Left lobe of liver (tissue), 2 donors: ENCODE results near the gene NUPR1. TPM values are rescaled to one million over a fixed set of nuclear protein-coding genes. Genes with fewer than 3 reads are reported as not detected.
"Not testable (repeated sequence)": the region's sequence is repeated elsewhere in the genome, so short reads cannot be mapped to it uniquely, and the experiment has no call there.

Source experiments
- ATAC-seq: fragments of 200-7000 bp; cut with Tn5 transposase; one replicate; pipeline ENCODE4 v1.9.1; 2020; ENCODE audit warnings: mild to moderate bottlenecking, moderate library complexity
- DNase-seq: peaks from one replicate; pipeline ENCODE4 v3.0.0-alpha.2; 2020; ENCODE audit warnings: low spot score
- total RNA-seq: library from RNA; stranded (reverse); gene quantifications from one replicate; pipeline ENCODE4 v1.2.1, GENCODE V29; 2021
- donor health status: DM: no; HTN: no; CAD: no; lungs with moderate emphysema.
- donor health status: DM: no; HTN: yes; CAD: no.

The NUPR1 gene
- total RNA-seq, 1 donor from 2014 or later = 92.6 TPM

DNA sequence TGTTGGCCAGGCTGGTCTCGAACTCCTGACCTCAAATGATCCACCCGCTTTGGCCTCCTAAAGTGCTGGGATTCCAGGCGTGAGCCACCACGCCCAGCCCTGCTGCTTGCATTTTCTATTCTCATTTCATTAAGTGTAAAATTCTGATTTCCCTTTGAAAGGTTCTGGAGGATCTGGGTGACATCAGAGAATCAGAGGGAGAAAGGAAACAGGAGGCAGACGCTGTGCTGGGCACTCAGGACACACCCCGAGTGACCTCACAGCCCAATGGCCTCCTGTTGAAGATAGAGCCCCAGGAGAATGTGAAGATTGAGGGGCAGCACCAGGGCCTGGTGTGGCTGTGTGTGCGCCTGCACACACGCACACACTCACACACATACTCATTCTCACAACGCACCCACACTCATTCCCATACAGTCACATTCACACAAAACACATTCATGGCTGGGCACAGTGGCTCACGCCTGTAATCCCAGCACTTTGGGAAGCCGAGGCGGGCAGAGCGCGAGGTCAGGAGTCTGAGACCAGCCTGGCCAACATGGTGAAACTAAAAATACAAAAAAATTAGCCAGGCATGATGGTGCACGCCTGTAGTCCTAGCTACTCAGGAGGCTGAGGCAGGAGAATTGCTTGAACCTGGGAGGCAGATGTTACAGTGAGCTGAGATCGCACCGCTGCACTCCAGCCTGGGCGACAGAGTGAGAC, 38.1 kb downstream of the NUPR1 start:
- ATAC-seq, DNase-seq: not testable (repeated sequence)

DNA sequence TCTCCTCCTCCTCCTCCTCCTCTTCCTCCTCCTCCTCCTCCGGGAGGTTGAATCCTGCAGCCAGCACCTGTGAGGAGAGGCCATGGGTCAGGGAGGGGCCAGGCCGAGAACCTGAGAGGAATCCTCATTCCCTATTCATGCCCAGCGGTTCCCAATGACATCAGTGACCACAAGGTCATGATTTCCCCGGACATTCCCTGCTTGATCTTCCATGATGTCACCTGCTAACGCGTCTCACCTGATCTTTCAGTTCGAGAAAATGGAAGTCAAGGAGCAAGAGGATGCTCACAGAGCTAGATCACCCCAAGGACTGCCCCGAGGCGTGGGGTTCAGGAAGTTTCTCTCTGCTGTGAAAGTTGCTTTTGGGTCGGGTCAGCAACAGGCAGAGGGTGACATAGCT, 38.9 kb downstream of the NUPR1 start:
- DNase-seq (no peak), ATAC-seq (no peak)

DNA sequence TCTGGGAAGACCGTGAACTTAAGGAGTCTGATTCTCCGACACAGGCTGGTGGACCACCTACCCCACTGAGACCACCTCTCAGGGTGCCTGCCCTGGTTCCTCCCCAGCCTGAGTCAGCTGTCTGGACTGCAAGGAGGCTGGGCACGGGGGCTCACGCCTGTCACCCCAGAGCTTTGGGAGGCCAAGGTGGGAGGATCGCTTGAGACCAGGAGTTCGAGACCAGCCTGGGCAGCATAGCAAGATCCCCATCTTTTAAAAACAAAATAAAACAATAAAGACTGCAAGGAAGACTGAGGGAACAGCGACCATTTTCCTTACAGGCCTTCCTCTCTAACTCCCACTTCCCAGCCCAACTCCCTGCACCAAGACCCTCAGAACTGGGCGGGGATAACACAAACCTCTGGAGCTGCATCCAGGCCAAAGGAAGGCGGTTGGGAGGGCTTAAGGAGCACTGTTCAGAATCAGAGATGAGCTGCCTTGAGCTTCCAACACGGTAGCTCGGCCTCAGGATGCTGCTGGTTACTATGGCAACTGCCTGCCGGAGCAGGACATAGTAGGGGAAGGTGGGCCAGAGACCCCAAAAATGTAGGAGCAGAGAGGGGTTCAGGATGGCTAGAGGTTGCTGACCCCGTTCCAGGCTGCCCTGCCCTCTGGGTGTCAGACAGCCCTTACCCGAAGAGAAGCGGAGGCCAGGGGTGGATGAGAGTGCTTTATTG, 40.0 kb downstream of the NUPR1 start:
- ATAC-seq (no peak), DNase-seq (no peak)

DNA sequence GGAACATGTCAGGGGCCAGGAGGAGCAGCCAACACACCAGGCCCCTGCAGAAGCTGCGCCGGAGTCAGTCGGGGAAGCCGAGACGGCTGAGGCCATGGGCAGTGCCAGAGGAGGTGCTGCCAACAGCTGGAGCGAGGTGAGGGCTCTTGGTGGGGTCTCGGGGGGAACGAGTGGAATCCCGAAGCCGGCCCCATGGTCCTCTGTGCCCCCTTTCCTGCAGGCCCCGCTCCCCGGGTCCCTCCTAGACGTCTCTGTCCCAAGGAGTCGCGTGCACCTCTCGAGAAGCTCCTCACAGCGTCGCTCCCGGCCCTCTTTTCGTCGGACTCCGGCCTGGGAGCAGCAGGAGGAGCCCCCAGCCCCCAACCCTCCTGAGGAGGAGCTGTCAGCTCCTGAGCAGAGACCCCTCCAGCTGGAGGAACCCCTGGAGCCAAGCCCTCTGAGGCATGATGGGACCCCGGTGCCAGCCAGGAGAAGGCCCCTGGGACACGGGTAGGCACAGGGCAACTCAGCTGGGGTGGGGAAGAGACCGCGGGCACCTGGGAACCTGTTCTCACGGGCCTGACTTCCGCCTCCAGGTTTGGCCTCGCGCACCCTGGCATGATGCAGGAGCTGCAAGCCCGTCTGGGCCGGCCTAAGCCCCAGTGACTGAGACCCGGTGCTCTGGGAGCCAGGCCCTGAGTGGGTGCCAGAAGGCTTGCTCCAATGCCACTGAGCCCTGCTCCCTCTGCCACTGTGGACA, 40.7 kb downstream of the NUPR1 start:
- DNase-seq (no peak), ATAC-seq (no peak)

DNA sequence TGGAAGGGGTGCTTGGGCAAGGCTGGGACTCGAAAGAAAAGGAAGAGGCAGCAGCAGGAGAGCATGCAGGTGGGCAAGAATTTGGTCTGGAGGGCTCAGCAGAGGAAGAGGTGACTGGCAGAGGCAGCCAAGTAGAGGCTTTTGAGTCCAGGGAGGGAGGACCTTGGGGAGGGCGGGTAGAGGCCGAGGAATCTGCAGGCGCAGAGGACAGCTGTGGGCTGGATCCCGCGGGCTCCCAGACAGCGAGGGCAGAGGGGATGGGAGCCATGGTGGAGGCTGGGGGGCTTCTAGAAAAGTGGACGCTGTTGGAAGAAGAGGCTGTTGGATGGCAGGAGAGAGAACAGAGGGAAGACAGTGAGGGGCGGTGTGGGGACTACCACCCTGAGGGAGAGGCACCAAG, 41.4 kb downstream of the NUPR1 start:
- ATAC-seq (no peak), DNase-seq (no peak)

DNA sequence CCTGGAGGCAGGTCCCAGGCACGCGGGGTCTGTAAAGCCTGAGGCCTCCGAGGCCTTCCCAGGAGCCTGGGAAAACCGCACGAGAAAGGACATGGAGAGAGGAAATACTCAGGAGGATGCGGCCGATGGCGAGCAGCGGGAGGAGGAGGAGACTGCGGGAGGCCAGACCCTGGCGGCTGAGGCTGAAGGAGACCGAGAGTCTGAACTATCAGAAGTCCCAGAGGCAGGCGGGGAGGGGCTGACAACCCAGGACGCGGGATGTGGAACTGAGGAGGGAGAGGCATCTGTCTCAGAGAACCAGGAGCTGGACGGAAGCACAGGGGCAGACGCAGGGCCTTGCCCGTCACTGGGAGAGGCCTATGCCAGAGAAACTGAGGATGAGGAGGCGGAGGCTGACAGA, 41.9 kb downstream of the NUPR1 start:
- ATAC-seq = no peak
- no peak for DNase-seq

DNA sequence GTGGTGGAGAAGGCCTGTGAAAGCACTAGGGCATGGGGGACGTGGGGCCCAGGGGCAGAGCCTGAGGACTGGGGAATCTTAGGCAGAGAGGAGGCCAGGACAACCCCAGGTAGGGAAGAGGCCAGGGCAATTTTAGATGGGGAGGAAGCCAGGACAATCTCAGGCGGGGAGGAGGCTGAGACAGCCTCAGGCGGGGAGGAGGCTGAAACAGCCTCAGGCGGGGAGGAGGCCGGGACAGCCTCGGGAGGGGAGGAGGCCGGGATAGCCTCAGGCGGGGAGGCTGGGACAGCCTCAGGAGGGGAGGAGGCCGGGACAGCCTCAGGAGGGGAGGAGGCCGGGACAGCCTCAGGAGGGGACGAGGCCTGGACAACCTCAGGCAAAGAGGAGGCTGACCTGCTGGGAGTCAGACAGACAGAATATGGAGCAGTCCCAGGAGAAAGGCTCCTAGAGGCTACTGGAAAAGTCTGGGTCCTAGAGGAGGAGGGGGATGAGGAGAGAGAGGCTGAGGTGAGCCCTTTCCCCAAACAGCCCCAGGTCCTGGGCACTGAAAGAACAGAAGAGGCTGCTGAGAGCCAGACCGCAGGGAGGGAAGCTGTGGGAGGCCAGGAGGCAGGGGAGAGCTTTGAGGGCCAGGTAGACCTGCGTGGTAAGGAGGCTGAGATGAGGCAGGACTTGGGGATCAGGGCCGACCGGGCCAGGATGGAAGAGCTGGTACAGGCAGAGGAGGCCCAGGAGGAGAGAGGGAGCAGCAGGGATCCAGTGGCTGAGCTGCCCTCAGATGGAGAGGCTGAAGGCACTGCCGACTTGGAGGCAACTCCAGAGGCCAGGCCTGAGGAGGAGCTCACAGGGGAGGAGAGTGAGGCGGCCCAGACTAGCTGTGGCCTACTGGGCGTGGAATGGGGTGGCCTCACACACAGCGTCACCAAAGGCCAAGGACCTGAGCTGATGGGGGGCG, 42.7 kb downstream of the NUPR1 start:
- DNase-seq = no peak
- ATAC-seq = no peak

DNA sequence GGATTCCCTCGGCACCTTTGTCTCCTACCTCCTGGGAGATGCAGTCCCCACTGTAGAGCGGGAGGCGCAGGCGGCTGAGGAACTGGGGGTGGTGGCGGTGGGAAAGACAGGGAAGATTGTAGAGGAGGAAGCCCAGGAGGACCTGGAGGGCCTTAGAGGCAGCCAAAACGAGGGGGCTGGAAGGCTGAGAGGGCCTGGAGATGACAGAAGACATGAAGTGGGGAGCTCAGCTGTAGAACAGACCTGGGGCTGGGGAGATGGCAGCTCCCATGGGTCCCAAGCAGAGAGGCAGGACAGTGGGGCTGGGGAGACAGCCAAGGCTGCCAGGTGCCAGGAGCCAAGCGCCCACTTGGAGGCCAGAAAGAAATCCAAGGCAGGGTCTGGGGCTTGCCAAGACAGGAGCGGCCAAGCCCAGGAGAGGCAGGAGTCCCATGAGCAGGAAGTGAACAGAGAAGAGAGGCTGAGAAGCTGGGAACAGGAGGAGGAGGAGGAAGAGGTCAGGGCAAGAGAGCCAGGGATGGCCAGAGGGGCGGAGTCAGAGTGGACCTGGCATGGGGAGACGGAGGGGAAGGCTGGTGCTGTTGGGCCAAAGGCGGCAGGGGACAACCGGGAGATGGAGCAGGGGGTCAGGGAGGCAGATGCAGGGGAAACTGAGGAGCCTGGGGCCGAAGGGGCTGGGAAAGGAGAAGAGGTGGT, 43.5 kb downstream of the NUPR1 start:
- ATAC-seq (no peak), DNase-seq (no peak)

DNA sequence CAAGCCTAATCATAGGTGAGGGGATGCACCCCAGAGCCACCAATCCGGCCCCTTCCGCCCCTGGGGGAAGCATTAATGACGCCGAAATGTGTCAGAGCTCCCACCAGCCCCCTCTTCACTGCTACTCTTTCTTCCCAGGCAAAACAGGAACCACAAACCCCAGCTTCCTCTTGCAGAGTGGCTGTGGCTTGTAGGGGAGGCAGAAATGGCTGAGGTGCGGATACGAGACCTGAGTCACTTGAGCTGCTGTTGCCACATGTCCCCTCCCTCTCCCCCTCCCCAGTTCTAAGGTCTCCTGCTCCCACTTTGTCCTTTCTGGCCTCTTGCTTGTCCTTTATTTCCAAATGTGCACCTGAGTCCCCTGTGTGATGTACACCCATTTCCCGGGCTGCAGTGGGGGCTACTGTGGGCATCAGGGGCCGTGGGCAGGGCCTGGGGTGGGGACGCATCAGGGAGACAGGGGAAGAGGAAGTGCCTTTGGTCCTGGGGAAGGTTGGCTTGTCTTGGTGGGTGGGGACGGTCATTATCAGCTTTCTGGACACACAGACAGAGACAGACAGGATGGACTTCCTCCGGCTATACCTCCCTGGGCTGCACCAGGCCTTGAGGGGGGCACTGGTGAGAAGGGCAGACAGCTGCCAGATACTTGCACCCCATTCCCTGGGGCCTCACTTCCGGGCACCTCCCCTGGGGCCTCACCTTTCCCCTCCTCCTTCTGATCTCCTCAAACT, 44.5 kb downstream of the NUPR1 start, which contains the start of gene APOBR:
TSS of gene APOBR (plus strand) at position 523 of the 731 bp plus-strand sequence. CDS start at position 562, 39 bp downstream.
- DNase-seq (no peak), ATAC-seq (no peak)

DNA sequence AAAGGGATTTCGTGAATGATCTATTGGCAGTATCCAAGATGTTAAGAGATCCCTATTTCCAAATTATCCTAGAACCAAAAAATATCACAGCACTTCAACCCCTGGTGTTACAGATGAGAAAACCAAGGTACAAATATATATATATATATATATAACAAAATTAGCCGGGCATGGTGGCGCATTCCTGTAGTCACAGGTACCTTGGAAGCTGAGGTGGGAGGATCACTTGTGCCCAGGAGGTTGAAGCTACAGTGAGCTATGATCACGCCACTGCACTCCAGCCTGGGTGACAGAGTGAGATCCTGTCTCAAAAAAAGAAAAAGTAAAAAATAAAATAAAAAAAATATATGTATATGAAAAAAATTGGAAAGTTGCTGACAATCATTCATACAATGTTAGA, 46.3 kb downstream of the NUPR1 start:
- no peak for DNase-seq

DNA sequence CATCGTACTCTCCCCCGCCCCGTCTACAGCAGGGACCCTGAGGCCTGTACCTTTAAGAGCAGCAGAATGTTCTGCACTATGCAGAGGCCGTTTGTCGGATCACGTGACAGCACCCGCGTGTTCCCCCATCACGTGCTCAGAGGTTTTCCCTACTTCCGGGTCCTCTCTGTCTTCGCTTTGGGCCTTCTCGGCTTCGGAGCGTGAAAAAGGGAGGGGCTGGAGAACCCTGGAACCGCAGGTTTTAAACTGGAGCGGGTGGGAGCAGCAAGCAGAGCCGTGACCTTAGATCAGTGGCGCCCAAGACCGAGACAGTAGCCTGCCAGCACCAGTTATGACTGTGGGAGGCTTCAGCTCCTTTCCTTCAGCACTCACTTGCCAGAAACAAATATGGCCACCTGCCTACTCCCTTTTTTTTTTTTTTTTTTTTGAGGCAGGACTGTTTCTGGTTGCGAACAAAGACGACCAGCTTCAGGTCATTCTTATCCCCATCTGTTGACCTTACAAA, 46.8 kb downstream of the NUPR1 start, which contains the start of gene CLN3:
TSS of gene CLN3 (minus strand) at position 105 of the 505 bp plus-strand sequence. CDS start 315 bp downstream, outside the sequence.
- peak; percentile 94 for DNase-seq
- ATAC-seq = peak; percentile 90

More for the DNA sequence above, 46.3 kb downstream of the NUPR1 start:
- ATAC-seq = no peak

DNA sequence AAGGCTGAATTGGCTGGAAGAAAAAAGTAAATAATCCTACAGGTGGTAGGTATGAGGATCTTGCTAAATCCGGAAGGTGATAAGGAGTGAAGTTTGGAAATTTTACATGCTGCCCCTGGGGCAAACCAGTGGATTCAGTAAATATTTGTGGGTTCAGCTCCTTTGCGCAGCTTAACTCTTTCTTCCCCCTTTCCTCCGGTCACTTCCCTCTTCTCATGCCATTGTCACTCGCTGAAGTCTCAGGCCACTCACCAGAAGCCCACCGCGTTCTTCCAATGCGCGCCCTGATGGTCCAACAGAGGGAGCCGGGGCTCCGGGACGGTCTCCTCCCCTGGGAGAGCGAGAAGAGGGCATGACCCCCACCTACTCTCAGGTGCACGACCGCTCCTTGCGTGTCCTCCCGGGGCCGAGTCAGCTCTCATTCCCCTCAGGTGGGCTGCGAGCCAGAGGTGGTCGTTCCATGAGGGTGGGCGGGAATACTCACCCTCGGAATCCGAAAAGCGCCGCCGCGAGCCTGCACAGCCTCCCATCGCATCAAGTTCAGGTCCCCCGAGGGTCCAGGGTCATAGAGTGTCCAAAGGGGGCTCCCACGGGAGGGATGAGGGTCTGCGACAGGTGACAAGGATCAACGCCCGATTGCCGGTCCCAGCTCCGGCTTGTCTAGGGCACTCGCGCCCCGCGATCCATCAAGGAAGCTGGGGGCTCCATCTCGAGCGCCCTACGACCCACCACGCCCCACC, 47.4 kb downstream of the NUPR1 start:
- DNase-seq (no peak), ATAC-seq (peak; percentile 44)

DNA sequence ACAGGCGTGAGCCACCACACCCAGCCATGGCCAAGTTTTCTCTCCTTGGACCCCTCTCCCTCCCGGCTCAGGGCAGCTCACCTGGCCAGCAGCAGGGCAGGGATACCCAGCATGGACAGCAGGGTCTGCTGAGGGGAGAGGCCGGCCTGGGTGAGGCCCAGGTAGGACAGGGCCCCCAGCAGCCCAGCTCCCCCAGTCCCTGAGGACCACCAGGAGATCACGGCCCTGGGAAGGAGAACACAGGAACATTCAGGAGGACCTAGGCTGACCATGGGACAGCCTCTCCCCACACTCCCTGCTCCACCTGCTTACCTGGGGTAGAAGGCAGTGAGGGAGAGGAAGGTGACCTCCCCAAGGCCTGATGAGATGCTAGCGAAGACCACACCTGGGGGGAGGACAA, 52.5 kb downstream of the NUPR1 start:
- ATAC-seq (no peak), DNase-seq (no peak)

DNA sequence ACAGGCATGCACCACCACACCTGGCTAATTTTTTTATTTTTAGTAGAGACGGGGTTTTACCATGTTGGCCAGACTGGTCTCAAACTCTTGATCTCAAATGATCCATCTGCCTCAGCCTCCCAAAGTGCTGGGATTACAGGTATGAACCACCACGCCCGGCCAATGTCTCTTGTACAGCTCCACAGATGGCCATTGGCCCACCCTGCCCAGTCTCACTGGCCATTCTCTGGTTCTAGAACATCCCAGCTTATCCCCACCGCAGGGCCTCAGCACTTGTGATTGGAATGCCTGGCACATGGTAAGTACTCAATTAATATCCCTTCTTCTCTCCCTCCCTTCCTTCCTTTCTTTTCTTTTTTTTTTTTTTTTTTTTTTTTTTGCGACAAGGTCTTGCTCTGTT, 55.4 kb downstream of the NUPR1 start:
- ATAC-seq, DNase-seq: not testable (repeated sequence)
